AG10803 (cell line): ENCODE results near the gene CENATAC.
"Not testable (repeated sequence)": the region's sequence is repeated elsewhere in the genome, so short reads cannot be mapped to it uniquely, and the experiment has no call there.

Experiments used
- DNase-seq: peaks from one replicate; pipeline ENCODE4 v3.0.0; 2010; ENCODE audit warnings: low read depth
- H3K4me3 ChIP-seq: 2 replicates; pipeline ENCODE4 v1.5.1; 2011; ENCODE audit warnings: mild to moderate bottlenecking, low read length, control low read depth
- CTCF ChIP-seq: conservative IDR thresholded peaks from 2 replicates; pipeline ENCODE4 v1.5.1; 2011; ENCODE audit warnings: mild to moderate bottlenecking, low read length, control low read depth, inconsistent platforms

CENATAC gene

GRCh38 chr11:118979434-118979833 lies 18.5 kb upstream of the CENATAC start:
- no peak overlapping the region for H3K4me3 ChIP-seq
- TF ChIP-seq CTCF: no peak
- no peak for DNase-seq

GRCh38 chr11:118980191-118980881 lies 17.6 kb upstream of the CENATAC start:
- no peak overlapping the region for H3K4me3 ChIP-seq
- no peak for DNase-seq
- no peak for TF ChIP-seq CTCF

- H3K4me3 ChIP-seq, DNase-seq: not testable (repeated sequence)
Measured at GRCh38 chr11:118984337-118984736, 13.6 kb upstream of the CENATAC start.

GRCh38 chr11:118984825-118985224 lies 13.1 kb upstream of the CENATAC start:
- H3K4me3 ChIP-seq: no peak overlapping the region
- DNase-seq: no peak
- no peak for TF ChIP-seq CTCF

- no peak for TF ChIP-seq CTCF
Measured at GRCh38 chr11:118988280-118988679, 9.7 kb upstream of the CENATAC start.

GRCh38 chr11:118991486-118992038 lies 6.4 kb upstream of the CENATAC start:
- DNase-seq, H3K4me3 ChIP-seq: not testable (repeated sequence)

More at GRCh38 chr11:118988280-118988679, 9.7 kb upstream of the CENATAC start:
- no peak for DNase-seq
- no peak overlapping the region for H3K4me3 ChIP-seq

GRCh38 chr11:118996926-118997626 lies 862 bp upstream of the CENATAC start:
- peak; percentile 25 for DNase-seq
- peak overlapping the region; percentile 68 for H3K4me3 ChIP-seq
- peak; percentile 42; the same call in 1 of the 2 replicates for TF ChIP-seq CTCF

- DNase-seq: no peak
- peak overlapping the region; percentile 68 for H3K4me3 ChIP-seq
- no peak for TF ChIP-seq CTCF
Measured at GRCh38 chr11:118998388-118998717, 415 bp downstream of the CENATAC start.
